T-helper 1 cell (primary cell): ENCODE measurements around the gene YRDC.

Source experiments
- DNase-seq, 5 donors: peaks; one replicate each; pipeline ENCODE4 v3.0.0-alpha.2; 2012 to 2020
- total RNA-seq, 4 donors: gene quantifications; one replicate each; lab custom pipeline; 2026; lab: John Stamatoyannopoulos, UW

YRDC gene, protein sequence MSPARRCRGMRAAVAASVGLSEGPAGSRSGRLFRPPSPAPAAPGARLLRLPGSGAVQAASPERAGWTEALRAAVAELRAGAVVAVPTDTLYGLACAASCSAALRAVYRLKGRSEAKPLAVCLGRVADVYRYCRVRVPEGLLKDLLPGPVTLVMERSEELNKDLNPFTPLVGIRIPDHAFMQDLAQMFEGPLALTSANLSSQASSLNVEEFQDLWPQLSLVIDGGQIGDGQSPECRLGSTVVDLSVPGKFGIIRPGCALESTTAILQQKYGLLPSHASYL
- 21.1 to 49.2 (median 28.2) reads per million in 4 donors for total RNA-seq

DNA sequence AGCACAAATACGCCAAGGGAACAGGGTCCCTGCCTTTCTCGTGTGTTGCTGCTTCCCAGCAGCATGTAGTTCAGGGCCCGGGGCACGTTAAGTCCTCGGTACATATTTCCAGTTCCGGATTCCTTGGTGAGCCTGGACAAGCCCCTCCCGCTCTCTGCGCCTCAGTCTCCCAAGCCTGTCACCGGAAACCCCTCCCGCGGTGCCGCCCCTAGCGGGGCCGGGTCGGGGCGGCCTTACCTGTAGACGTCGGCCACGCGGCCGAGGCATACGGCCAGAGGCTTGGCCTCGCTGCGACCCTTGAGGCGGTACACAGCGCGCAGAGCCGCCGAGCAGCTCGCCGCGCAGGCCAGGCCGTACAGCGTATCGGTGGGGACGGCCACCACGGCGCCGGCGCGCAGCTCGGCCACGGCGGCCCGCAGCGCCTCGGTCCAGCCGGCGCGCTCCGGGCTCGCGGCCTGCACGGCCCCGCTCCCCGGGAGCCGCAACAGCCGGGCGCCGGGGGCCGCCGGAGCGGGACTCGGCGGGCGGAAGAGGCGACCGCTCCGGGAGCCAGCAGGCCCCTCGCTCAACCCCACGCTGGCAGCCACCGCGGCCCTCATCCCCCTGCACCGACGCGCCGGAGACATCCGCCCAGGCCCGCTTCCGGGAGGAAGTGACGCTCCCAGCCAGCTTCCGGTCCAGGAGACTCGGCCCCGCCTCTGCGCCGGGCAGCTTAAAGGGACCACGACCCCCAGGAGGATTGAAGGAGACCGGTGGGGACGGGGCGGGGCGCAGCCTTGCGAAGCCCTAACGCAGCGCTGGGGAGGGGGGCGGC is at the start of gene YRDC, which contains the start of gene C1orf122:
Gene YRDC (minus strand): TSS at position 654 of the 814 bp plus-strand sequence. CDS start 28 bp downstream, at position 626.
Gene C1orf122 (plus strand): TSS at position 236 of the 814 bp plus-strand sequence. CDS start 615 bp downstream, outside the sequence.
- peak; percentile 78 to 93 (median 87) for DNase-seq

DNA sequence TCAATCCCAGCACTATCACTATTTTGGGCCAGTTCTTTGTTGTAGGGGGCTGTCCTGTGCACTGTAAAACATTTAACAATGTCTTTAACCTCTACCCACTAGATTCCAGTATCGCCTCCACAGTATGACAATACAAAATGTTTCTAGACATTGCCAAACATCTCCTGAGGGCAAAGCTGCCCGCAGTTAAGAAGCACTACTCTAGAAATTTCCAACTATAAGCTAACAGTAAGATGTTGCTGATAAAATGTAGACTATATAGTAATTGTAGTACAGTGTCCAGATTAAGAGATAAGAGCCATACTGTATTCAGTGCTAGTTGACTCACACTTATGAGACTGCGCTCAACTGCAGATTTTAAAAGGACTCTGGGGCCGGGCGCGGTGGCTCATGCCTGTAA is 46.4 kb upstream of the YRDC start:
- DNase-seq = no peak

DNA sequence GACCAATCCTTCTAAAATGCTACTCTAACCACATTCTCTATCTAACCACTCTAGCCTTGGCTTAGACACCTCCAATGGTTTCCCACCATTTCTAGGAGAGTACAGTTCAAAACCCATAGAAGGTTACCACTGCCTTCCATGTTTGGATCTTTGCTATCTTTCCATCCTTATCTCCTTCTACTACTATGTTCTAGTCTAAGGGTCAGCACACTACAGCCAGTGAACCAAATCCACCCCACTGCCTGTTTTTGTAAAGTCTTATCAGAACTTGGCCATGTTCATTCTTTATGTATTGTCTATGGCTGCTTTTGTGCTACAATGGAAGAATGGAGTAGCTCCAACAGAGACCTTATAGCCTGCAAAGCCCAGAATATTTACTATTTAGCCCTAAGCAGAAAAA is 45.1 kb upstream of the YRDC start:
- DNase-seq = no peak

DNA sequence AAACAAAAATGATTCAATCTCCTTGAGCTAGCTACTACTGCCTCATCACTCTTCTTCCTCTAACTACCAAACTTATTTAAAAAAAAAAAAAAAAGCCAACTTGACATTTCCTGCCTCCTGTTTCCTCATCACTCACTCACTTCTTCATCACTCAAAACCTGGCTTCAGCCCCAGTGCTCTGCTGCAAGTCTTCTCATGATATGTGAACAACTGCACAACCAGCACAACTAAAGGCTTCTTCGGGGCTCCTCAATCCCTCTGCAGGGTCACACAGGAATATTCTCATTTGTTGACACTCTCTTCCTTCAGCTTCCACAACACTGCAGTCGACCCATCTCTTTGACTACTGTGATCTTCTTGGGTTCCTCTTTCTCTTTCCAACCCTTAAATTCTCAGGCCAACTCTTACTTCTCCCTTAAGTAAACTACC is 43.8 kb upstream of the YRDC start:
- peak in 1 of 5 donors; percentile 19 for DNase-seq

DNA sequence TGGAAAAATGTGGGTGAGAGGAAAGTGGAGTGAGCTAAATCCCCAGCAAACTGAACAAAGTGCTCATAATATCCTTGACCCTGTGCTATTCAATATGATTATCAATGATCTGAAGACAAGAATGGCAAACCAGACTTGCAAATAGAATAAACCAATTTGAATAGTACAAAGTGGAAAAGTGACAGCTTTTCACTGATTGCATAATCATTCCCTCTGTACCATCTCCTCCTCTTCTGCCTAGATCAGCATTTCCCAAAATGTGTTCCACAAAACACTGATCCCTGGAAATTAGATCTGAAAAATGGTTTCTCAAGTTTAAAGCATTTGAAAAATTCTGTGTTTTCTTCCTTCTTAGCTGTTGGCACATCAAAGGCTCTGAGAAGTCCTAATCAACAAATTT is 43.3 kb upstream of the YRDC start:
- no peak for DNase-seq

DNA sequence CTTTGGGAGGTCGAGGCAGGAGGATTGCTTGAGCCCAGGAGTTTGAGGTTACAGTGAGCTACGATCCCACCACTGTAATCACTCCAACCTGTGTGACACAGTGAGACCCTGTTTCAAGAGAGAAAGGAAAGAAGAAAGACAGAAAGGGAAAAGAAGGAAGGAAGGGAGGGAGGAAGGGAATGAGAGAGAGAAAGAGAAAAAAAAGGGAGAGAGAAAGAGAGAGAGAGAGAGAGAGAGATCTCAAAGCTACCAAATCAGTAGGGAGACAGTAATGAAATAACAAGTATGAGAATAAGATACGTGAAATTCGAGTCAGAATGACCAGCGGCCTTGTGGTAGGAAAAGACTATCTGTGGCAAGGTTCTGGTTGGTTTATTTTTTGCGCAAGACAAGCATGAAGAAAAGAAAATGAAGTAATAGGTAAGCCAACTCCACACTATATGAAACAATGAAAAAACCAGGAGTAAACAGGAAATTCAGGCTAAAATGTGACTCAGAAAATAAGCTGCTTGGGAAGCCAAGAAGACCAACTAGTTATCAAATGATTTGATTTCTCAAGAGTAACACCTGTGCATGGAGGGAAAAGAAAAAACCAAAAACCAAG is 42.4 kb upstream of the YRDC start:
- no peak for DNase-seq

DNA sequence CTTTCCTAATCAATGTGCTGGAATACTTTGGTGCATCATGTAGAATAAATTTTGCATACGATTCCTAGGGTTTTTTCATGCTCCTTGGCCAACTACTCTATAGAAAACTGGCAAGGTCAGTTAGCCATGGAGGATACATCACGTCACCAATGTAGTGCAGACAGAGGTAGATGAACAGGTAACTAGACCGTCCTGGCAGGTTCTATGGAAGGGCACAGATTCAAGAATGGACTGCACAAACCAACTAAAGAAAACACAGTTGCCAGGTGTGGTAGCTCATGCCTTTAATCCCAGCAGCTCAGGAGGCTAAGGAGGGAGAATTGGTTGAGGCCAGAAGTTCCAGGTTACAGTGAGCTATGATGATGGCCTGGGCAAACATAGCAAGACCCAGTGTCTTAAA is 41.5 kb upstream of the YRDC start:
- DNase-seq = no peak

DNA sequence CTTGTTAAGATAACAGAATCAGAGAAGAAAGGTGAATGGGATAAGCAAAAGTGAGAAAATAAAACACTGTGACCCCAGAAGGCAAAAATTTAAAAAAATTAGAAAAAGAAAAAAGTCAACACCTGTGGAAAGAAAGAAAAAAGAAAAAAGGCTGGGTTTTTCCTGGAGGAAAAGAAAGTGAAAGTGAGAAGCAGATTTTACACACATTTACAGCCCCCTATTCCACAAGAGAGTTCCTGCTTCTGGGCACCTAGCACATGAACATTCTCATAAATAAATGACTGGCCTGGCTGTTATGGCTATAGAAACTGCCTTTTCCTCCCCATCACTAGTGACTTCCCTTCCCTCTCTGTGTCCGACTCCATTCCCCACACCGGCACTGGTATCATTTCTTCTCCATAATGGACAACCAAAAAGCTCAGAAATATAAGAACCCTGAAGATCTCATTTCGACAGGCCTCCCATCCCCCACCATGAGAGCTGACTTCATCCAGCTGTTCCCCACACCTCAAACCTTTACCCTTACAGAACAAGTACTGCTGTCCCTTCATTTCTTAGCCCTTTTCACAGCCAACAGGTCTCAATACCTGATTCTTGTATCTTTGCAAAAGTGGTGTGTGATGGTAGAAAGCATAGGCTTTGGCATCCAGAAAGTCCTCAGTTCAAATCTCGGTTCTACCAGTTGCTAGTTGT is 38.8 kb upstream of the YRDC start:
- DNase-seq = no peak

DNA sequence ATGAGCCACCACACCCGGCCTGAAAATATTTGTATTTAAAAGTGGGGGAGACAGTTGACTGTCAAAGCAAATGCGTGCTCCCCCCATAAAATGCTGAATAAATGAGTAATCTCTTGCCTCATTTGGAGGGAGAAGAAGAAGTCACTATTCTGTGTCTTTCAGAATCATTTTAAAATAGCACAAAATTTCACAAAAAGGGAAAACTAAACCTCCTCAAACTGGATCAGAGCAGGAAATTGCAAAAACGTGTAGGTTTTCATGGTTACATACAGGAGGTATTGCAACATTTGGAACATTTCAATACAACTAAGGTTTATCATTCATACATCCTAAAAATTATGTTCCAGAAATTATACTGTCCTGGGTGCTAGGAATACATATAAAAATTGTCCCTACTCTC is 37.8 kb upstream of the YRDC start:
- no peak for DNase-seq

DNA sequence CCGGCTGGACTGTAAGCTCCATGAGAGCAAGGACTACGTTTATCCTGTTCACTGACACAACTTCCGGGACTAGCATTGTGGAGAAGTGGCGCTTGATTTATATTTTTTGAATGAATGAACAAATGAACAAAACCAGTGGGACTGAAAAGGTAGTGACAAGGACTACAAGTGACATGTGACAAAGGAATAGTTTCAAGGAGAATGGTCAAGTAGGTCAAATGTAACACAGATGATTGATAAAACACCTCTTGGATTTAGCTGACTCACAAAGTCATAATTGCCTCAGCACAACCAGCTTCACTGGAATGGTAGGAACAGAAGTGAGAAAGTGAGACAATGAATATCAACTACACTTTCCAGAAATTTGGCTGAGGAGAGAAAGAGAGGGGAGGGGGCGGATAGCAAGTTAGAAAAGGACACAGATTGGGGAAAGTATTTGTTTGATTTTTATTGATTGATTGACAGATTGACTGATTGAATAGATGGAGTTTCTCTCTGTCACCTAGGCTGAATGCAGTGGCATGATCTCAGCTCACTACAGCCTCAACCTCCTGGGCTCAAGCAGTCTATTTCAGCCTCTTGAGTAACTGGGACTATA is 37.1 kb upstream of the YRDC start:
- DNase-seq = no peak

DNA sequence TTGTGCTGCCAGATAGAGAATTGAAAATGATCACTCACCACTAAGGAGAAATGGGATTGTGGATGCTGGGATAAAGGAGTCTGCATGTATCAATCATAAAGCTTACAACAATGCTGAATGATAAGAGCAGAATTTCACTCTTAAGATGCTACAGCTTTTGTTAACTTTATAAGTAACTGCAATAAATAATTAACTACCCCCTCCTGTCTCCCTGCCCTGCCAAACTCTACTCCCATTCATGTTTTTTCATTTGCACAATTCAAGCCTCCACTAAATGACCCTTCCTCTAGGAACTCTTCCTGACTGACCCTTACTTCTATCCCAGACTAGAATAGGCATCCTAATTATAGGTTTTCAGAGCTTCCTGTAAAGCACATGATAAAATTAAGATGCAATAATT is 36.5 kb upstream of the YRDC start:
- no peak for DNase-seq

DNA sequence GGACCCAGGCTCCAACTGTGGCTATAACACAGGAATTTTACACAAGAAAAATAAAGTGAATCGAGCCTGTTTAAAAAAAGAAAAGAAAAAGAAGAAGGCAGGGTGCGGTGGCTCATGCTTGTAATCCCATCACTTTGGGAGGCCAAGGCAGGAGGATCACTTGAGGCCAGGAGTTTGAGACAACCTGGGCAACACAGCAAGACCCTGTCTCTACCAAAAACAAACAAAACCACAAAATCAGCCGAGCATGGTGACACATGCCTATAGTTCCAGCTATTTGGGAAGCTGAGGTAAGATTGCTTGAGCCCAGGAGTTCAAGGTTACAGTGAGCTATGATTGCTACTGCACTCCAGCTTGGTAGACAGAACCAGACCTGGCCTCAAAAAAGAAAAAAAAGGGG is 33.6 kb upstream of the YRDC start:
- no peak for DNase-seq

DNA sequence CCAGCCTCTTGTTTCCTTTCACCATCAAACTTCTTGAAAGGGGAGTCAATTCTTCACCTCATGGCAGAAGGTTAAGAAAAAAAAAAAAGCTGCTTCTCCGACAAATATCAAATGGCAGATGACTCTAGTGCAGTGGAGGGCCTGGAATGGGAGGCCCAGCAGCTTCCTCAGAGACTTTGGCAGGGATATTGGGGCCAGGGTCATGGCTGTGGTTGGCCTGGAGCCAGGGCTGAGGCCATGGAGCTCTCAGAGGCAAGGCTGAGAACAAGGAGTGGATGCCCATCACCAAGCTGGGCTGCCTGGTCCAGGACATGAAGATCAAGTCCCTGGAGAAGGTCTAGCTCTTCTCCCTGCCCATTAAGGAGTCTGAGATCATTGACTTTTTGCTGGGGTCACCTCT is 32.7 kb upstream of the YRDC start:
- no peak for DNase-seq

DNA sequence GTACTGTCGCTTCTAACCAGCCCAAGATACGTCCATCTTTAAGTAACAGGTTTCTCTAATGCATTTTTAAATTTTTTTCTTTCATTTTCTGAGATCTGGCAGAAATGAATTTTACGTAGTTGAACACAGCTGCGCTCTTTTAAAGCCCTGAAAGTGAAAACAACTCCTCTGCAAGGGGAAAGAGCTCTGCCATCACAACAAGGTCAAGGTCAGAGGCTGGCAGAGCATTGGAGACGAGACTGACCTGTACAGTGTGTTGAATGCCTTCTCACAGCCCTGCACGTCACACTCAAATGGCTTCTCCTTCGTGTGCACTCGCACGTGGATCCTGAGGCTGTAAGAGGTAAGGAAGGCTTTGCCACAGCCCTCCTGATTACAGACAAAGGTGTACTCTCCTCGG is 31.7 kb upstream of the YRDC start:
- no peak for DNase-seq

DNA sequence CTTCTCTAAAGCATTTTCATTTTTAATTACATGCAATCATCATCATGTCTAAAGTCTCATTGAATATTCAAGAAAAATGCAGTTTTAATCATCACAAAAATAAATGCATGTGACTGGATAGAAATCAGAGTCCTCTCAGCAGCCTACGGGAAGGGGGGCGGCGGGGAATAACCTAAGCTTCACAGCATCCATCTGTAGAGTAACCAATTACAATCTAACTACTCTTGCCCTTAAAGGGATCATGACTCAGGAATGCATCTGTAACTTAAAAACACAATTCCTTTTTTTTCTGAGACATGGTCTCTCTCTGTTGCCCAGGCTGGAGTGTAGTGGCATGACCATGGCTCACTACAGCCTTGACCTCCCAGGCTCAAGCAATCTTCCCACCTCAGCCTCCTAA is 28.8 kb upstream of the YRDC start:
- no peak for DNase-seq

DNA sequence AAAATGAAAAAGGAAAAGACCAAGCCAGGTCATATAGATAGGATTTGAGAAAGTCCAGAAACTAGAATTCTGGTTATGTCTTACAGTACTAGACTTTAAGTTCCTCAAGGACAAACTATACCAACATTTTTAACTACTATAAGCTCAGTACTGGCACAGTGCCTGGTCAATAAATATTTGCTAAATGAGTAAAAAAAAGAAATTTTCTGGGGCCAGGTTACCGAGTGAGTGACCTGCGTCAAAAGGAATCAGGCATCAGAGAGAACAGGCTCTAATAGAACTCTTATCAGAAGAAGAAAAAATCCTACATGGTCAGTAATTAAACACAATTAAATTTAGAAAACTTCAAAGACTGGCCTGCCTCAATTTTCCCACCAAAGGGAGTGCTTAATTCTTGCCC is 23.8 kb upstream of the YRDC start:
- no peak for DNase-seq

DNA sequence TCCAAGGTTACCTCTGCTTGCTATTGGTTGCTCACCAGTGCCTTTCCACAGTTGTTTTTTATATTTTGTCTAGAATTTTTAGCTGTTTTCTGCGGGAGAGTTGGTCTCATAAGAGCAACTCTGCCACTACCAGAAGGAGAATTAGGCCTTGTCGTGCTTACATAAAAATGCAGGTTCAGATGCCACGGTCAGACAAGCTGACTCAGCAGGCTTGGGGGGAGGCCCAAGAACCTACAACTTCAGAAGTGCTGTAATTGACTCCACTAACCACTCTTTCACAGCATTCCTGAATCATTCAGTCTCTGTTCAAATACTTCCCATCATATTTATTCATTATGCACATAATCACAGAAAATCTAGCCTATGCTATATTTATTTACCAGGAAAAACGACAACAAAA is 23.1 kb upstream of the YRDC start:
- no peak for DNase-seq

DNA sequence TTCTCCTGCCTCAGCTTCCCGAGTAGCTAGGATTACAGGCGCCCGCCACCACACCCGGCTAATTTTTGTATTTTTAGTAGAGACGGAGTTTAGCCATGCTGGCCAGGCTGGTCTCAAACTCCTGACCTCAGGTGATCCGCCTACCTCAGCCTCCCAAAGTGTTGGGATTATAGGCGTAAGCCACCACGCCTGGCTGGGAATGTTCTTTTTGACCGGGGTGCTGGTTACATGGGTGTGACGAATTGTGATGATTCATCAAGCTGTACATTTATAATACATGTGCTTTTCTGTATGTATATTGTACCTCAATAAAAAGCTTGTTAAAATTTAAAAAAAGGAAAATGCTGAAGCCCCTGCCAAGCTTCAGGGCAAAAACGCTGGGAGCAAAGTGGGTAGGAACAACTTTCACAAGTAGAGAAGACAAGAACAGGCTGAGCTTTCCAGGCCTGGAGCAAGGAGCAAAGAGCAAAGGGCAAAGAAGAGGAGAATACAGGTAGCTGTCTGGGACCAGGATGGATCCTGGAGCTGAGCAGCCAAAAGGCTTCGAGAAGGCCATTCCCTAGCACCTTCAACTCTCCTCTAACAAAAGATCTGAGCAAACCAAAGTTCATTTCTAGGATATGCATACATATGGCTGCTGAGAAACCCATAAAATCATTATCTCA is 20.5 kb upstream of the YRDC start:
- no peak for DNase-seq

DNA sequence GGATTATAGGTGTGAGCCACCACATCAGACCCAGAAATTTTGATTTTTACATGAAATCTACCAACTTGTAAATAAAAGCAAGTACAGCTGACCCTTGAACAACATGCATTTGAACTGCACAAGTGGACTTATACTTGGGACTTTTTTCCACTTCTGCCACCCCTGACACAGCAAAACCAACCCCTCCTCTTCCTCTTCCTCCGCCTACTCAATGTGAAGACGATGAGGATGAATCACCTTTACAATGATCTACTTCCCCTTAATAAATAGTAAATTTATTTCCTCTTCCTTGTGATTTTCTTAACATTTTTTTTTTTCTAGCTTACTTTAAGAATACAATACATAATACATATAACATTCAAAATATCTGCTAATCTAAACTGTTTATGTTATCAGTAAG is 17.5 kb upstream of the YRDC start:
- no peak for DNase-seq

DNA sequence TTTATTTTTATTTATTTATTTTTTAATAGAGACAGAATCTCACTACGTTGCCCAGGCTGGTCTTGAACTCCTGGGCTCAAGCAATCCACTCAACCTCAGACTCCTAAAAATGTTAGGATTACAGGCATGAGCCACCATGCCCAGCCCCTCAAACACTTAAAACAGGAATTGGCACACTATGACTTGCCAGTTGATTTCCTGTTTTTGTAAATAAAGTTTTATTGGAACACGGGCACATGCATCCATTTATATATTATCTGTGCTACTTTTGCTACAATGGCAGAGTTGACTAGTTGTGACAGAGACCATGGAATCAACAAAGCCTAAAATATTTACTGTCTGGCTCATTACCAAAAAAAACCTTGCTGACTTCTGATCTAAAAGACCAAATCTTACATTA is 16.0 kb upstream of the YRDC start:
- no peak for DNase-seq

DNA sequence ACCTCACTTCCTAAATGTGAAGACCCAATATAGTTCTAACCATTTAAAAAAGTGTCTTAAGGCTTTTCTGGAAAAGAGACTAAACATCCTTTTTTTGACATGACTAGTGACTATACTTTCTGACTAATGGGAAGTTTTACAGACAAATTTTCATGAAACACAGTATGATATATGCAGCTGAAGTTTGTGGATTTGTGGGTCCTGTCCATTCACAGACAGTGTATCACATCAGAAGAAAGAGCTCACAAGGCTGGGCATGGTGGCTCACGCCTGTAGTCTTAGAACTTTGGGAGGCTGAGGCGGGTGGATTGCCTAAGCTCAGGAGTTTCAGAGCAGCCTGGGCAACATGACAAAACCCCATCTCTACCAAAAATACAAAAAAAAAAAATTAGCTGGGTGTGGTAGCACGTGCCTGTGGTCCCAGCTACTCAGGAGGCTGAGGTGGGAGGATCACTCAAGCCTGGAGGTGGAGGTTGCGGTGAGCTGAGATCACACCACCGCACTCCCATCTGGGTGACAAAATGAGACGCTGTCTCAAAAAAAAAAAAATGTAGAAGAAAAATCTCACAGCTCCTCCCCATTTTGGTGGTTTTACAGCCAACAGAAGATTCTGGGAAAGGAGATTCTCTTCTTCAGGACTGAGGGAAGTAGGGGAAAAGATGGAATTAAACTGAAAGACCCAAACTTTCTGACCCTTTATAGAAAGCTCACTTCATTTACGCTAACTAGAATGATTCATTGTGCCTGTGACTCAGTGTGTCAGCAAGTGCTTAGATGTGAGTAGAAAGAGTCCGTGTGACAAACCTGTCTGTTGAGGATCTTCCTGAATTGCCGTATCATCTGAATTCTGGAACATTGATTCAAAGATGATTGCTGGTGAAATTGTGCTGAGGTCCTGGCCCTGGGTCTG is 15.2 kb upstream of the YRDC start:
- DNase-seq = peak in 1 of 5 donors; percentile 13
